GM23338 (cell line): ENCODE results near the gene UCN2. TPM values are rescaled to one million over a fixed set of nuclear protein-coding genes. Genes with fewer than 3 reads are reported as not detected.

ENCODE experiments used
- ATAC-seq: fragments of 200-7000 bp; cut with Tn5 transposase; 3 replicates; pipeline ENCODE4 v1.9.1; 2020
- DNase-seq: peaks from one replicate; pipeline ENCODE4 v3.0.0-alpha.2; 2015; ENCODE audit warnings: low spot score
- H2AFZ ChIP-seq: fragments of 200-600 bp; sonication (generic); 2 replicates; pipeline ENCODE4 v1.8.0; 2016; ENCODE audit warnings: antibody characterized with exemption, mild to moderate bottlenecking, moderate library complexity
- H3F3A ChIP-seq: fragments of 200-600 bp; sonication (generic); replicated peaks from 2 replicates; pipeline ENCODE4 v1.8.0; 2017; ENCODE audit warnings: antibody characterized with exemption, mixed run types, low read depth
- H3K27ac ChIP-seq: fragments of 200-600 bp; sonication (generic); 2 replicates; pipeline ENCODE4 v1.6.1; 2016; ENCODE audit warnings: low read depth
- H3K27me3 ChIP-seq: fragments of 200-600 bp; sonication (generic); 2 replicates; pipeline ENCODE4 v1.8.0; 2016; ENCODE audit warnings: mild to moderate bottlenecking, mixed run types, moderate library complexity; ENCODE audit not compliant: insufficient read depth
- H3K36me3 ChIP-seq: fragments of 200-600 bp; sonication (generic); 2 replicates; pipeline ENCODE4 v1.8.0; 2016; ENCODE audit warnings: mild to moderate bottlenecking; ENCODE audit not compliant: insufficient read depth
- H3K4me1 ChIP-seq: fragments of 200-600 bp; sonication (generic); 2 replicates; pipeline ENCODE4 v1.8.0; 2016; ENCODE audit warnings: mild to moderate bottlenecking, moderate library complexity; ENCODE audit not compliant: insufficient read depth
- H3K4me2 ChIP-seq: fragments of 200-600 bp; sonication (generic); 2 replicates; pipeline ENCODE4 v1.7.1; 2017; ENCODE audit warnings: mixed run types
- H3K4me3 ChIP-seq: fragments of 200-600 bp; sonication (generic); 2 replicates; pipeline ENCODE4 v1.6.1; 2016; ENCODE audit warnings: mixed run types
- H3K79me2 ChIP-seq: fragments of 200-600 bp; sonication (generic); replicated peaks from 2 replicates; pipeline ENCODE4 v1.8.0; 2017; ENCODE audit warnings: mild to moderate bottlenecking; ENCODE audit not compliant: insufficient read depth
- H3K9me2 ChIP-seq: fragments of 200-600 bp; sonication (generic); 2 replicates; pipeline ENCODE4 v1.8.0; 2017; ENCODE audit not compliant: insufficient read depth
- H4K20me1 ChIP-seq: fragments of 200-600 bp; sonication (generic); replicated peaks from 2 replicates; pipeline ENCODE4 v1.8.0; 2017; ENCODE audit warnings: mild to moderate bottlenecking; ENCODE audit not compliant: insufficient read depth
- H3K27ac Mint-ChIP-seq: 2 replicates; pipeline ENCODE4 v1.8.0; 2020; ENCODE audit warnings: inconsistent platforms, mild to moderate bottlenecking, moderate library complexity, mixed read lengths
- H3K27me3 Mint-ChIP-seq: 3 replicates; pipeline ENCODE4 v1.8.0; 2022; ENCODE audit warnings: low read depth, mild to moderate bottlenecking, moderate library complexity, mixed read lengths, inconsistent platforms; ENCODE audit not compliant: insufficient read depth, poor library complexity
- H3K36me3 Mint-ChIP-seq: 3 replicates; pipeline ENCODE4 v1.8.0; 2021; ENCODE audit warnings: low read depth, mild to moderate bottlenecking, inconsistent platforms, moderate library complexity, mixed read lengths
- H3K4me1 Mint-ChIP-seq: 3 replicates; pipeline ENCODE4 v1.8.0; 2020; ENCODE audit warnings: mild to moderate bottlenecking, inconsistent platforms, mixed read lengths
- H3K4me3 Mint-ChIP-seq: 3 replicates; pipeline ENCODE4 v1.8.0; 2021; ENCODE audit warnings: moderate library complexity, mild to moderate bottlenecking, inconsistent platforms, mixed read lengths
- H3K9me3 Mint-ChIP-seq: 3 replicates; pipeline ENCODE4 v1.8.0; 2020; ENCODE audit warnings: moderate library complexity, mild to moderate bottlenecking, inconsistent platforms, mixed read lengths
- CREB1 ChIP-seq: fragments of 250-450 bp; sonication (Bioruptor Pico); IDR thresholded peaks from 2 replicates; pipeline ENCODE4 v1.5.0; 2020; ENCODE audit warnings: low read depth, mild to moderate bottlenecking, moderate library complexity
- CTCF ChIP-seq, 2 experiments: fragments of 200-600 bp in 1 of 2; sonication (generic) in 1 of 2; conservative IDR thresholded peaks; 2 replicates each; pipeline versions ENCODE4 v1.5.1 to v1.6.1; 2016 to 2017; ENCODE audit warnings: antibody characterized with exemption in 2 of 2, low read depth in 2 of 2, mild to moderate bottlenecking in 2 of 2, moderate library complexity in 1 of 2
- ETS1 ChIP-seq: IDR thresholded peaks from 2 replicates; pipeline ENCODE4 v1.6.1; 2016; ENCODE audit warnings: antibody characterized with exemption
- EZH2 ChIP-seq: fragments of 200-600 bp; sonication (generic); IDR thresholded peaks from one replicate; pipeline ENCODE4 v1.8.0; 2017; ENCODE audit warnings: antibody characterized with exemption, mild to moderate bottlenecking, low read depth; ENCODE audit not compliant: unreplicated experiment
- EZH2phosphoT487 ChIP-seq: fragments of 200-600 bp; sonication (generic); IDR thresholded peaks from one replicate; pipeline ENCODE4 v1.8.1; 2018; ENCODE audit warnings: antibody characterized with exemption; ENCODE audit not compliant: unreplicated experiment
- JUNB ChIP-seq: IDR thresholded peaks from one replicate; pipeline ENCODE4 v1.6.1; 2016; ENCODE audit warnings: antibody characterized with exemption; ENCODE audit not compliant: unreplicated experiment
- NANOG ChIP-seq: IDR thresholded peaks from 2 replicates; pipeline ENCODE4 v1.6.1; 2016; ENCODE audit warnings: antibody characterized with exemption, borderline replicate concordance
- POLR2AphosphoS5 ChIP-seq: IDR thresholded peaks from 2 replicates; pipeline ENCODE4 v1.6.1; 2016; ENCODE audit warnings: antibody characterized with exemption, low read depth
- REST ChIP-seq: IDR thresholded peaks from one replicate; pipeline ENCODE4 v1.6.1; 2018; ENCODE audit warnings: antibody characterized with exemption; ENCODE audit not compliant: unreplicated experiment
- STAT1 ChIP-seq: IDR thresholded peaks from one replicate; pipeline ENCODE4 v1.6.1; 2016; ENCODE audit warnings: antibody characterized with exemption; ENCODE audit not compliant: unreplicated experiment
- ZNF114 ChIP-seq: fragments of 250-450 bp; sonication (Bioruptor Pico); IDR thresholded peaks from 2 replicates; pipeline ENCODE4 v1.5.0; 2020; ENCODE audit warnings: mild to moderate bottlenecking, moderate library complexity
- ZNF331 ChIP-seq: fragments of 250-450 bp; sonication (Bioruptor Pico); IDR thresholded peaks from 2 replicates; pipeline ENCODE4 v1.5.0; 2020; ENCODE audit warnings: low read depth, mild to moderate bottlenecking, moderate library complexity
- ZNF462 ChIP-seq: fragments of 250-450 bp; sonication (Bioruptor Pico); IDR thresholded peaks from 2 replicates; pipeline ENCODE4 v1.5.0; 2020; ENCODE audit warnings: mild to moderate bottlenecking, moderate library complexity
- polyA plus RNA-seq: library from polyadenylated mRNA; unstranded; fragments of >200 nt; fragmentation: Nextera tagmentation; extraction: Ambion mirVana; gene quantifications from 2 replicates; pipeline ENCODE4 v1.2.1, GENCODE V29; 2016
- total RNA-seq: library from RNA; depleted of rRNA; stranded (reverse); fragments of >200 nt; shearing (Covaris generic); gene quantifications from 2 replicates; pipeline ENCODE4 v1.2.3, GENCODE V29; 2014

Gene UCN2
- total and polyA plus RNA-seq, 2 experiments from 2014 or later, result 0.17 TPM; not detected in 1

DNA sequence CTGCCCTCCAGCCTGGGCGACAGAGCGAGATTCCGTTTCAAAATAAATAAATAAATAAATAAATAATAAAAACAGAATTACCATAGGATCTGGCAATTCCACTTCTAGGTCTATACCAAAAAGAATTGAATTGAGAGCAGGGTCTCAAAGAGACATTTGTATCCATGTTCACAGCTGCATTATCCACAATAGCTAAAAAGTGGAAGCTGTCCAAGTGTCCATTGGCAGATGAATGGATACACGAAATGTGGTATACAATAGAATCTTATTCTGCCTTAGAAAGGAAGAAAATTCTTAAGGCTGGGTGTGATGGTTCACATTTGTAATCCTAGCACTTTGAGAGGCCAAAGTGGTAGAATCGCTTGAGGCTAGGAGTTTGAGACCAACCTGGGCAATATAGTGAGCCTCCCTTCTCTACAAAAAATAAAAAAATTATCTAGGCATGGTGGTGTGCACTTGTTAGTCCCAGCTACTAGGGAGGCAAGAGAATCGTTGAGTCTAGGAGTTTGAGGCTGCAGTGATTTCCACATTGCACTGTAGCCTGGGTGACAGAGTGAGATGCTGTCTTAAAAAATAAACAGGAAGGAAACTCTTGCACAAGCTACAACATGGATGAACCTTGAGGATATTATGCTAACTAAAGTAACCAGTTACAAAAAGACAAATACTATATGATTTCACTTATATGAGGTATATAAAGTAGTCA lies 31.2 kb downstream of the UCN2 start:
- Histone ChIP-seq H3K4me1 (no peaks in the 10 kb centered on the region), H4K20me1 (no peaks in the 10 kb centered on the region), H3K36me3 (0 out of 2 replicates have a peak, but pooled peaks cover 3% of the 10 kb centered on the region), H3K9me2 (no peaks in the 10 kb centered on the region), H3K79me2 (no peaks in the 10 kb centered on the region), H3K4me3 (no peak overlapping the region), H3F3A (peaks cover 8% of the 10 kb centered on the region; the same call in 1 of the 2 replicates), H3K27me3 (no peaks in the 10 kb centered on the region), H3K27ac (no peak overlapping the region), H2AFZ (no peak overlapping the region), H3K4me2 (no peak overlapping the region)
- H3K27ac Mint-ChIP-seq, result no peak overlapping the region
- ATAC-seq, result no peak
- H3K4me1 Mint-ChIP-seq, result no peaks in the 10 kb centered on the region
- no peak for TF ChIP-seq CTCF (conservative IDR thresholded peaks at IDR 0.05; ENCODE audit: low read depth in 2 of 2)
- no peak for TF ChIP-seq REST
- no peak for TF ChIP-seq NANOG
- no peak for TF ChIP-seq STAT1
- no peak for TF ChIP-seq ZNF114 (CRISPR knock-in tag)
- no peak for TF ChIP-seq EZH2phosphoT487
- TF ChIP-seq JUNB, result no peak
- TF ChIP-seq POLR2AphosphoS5, result no peak
- no peak for TF ChIP-seq ZNF331 (CRISPR knock-in tag)
- no peak for TF ChIP-seq ZNF462 (CRISPR knock-in tag)
- no peak for TF ChIP-seq ETS1
- TF ChIP-seq CREB1 (CRISPR knock-in tag), result no peak
- TF ChIP-seq EZH2, result no peak
- no peak for DNase-seq
- H3K27me3 Mint-ChIP-seq, result peaks cover 3% of the 10 kb centered on the region
- no peak overlapping the region for H3K4me3 Mint-ChIP-seq
- H3K36me3 Mint-ChIP-seq, result peaks cover 18% of the 10 kb centered on the region
- H3K9me3 Mint-ChIP-seq, result no peaks in the 10 kb centered on the region
